ENCODE results near the gene FGFR3.

FGFR3 gene

DNA sequence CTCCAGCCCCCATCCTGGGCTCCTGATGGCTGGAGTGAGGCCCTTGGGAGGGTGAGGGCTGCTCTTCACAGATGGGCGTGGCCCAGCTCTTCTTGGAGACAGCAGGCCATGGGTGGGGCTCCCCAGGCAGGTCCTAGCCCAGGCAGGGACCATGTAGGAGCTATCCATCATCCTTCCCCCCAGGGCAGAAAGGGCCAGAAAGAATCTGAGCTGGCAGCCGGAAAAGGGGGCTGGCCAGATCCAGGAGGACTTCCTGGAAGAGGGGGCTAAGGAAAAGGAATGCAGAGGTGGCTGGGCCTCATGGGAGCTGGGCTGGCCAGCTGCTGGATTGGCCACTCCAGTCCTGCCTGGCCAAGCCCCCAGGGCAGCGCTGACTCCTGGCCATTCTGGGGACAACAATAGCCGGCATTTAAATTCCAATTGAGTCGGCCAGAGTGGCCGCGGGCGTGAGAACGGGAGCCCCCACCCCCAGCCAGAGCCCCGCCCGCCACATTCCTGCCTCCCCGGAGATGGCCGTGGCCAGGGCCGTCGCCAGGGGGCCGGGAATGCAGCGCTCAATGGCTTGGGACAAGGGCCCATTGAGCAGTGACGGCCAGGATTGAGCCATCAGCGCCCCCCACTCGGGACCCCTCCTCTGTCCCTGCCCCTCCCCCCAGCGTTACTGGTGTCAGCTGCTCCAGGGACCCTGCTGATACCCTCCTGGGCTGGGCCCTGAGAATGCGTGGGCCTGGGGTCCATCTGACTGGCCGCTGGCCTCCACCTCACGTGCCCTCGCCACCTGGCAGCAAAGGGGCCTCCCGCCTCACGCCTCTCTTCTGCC is 15.1 kb upstream of the FGFR3 start:
- TF ChIP-seq, protein P1, sequence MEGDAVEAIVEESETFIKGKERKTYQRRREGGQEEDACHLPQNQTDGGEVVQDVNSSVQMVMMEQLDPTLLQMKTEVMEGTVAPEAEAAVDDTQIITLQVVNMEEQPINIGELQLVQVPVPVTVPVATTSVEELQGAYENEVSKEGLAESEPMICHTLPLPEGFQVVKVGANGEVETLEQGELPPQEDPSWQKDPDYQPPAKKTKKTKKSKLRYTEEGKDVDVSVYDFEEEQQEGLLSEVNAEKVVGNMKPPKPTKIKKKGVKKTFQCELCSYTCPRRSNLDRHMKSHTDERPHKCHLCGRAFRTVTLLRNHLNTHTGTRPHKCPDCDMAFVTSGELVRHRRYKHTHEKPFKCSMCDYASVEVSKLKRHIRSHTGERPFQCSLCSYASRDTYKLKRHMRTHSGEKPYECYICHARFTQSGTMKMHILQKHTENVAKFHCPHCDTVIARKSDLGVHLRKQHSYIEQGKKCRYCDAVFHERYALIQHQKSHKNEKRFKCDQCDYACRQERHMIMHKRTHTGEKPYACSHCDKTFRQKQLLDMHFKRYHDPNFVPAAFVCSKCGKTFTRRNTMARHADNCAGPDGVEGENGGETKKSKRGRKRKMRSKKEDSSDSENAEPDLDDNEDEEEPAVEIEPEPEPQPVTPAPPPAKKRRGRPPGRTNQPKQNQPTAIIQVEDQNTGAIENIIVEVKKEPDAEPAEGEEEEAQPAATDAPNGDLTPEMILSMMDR (conservative IDR thresholded peaks at IDR 0.05): no peak
- H3K27ac ChIP-seq: no peak overlapping the region

DNA sequence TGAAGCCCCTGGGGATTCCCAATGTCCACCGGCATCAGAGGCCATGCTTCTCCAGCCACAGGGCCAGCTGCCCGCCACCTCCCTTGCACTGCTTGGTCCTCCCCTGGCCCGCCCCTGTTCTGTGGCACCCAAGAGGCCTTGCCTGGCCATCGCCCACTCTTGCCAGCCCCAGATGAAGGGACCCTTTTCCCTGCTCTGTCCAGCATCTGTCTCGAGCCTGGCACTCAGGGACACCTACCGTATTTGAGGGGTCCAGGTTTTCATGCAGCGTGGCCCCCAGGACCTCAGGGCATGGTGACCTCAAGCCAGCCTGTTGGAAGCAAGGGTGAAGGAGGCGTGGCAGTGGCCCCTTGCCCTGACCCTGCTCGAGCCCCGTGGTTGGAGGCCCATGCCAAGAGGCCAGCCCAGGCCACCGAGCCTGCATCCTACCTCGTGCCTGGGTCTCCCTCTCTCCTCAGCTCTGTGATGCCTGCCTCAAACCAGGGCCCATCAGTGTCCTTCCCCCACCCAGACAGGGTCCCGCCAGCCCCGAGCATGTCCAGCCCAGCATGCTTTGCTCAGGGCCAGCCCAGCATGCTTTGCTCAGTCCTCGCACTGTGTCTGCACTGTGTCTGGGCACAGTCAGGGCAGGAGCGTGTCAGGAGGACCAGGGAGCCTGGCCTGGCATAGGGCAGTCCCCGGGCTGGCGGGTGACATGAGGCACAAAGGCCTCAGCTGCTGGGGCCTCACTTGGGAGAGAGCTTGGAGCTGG is 14.3 kb upstream of the FGFR3 start:
- TF ChIP-seq, protein P1 (conservative IDR thresholded peaks at IDR 0.05): no peak
- no peak overlapping the region for H3K27ac ChIP-seq

DNA sequence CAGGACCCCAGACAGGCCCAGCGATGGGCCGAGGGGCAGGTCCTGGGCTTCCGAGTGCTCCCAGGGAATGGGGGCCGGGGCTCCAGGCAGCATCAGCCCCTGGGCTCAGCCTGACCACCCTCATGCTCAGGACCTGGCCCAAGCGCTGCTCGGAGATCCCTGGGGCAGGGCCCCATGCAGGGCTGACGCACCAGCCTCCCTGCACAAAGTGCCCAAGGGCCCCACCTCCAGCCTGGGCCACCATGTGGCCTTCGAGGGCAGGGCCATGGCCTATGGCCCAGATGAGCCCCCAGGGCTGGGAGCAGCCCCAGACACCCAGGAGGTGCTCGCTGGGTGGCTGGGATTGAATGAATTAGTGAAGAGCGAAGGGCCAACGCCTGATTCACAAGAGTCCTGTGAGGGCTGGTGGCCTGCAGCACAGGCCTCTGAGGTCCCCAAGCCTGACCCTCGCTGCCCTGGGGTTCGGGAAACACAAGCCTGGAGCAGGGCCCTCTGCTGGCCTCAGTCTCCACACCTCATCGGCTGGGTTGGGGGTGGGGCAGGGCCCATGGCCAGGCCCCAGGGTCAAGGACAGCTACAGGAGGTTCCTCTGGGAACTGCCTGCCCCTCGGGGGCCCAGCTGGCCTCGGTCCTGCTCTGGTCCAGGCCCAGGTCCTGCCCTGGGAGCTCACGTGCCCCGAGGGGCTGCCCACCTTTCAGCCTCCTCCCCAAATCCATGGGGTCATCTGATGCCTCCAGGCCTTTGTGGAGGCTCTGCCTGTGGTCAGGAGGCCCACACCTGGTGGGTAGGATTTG is 13.3 kb upstream of the FGFR3 start:
- no peak overlapping the region for H3K27ac ChIP-seq
- TF ChIP-seq, protein P1 (conservative IDR thresholded peaks at IDR 0.05): no peak

- TF ChIP-seq, protein P1 (conservative IDR thresholded peaks at IDR 0.05): no peak
- no peak overlapping the region for H3K27ac ChIP-seq
These were observed 12.7 kb upstream of the FGFR3 start for GRCh38 chr4:1780435-1780834.

GRCh38 chr4:1783015-1783414 is 10.1 kb upstream of the FGFR3 start:
- no peak overlapping the region for H3K27ac ChIP-seq
- TF ChIP-seq, protein P1 (conservative IDR thresholded peaks at IDR 0.05): no peak

DNA sequence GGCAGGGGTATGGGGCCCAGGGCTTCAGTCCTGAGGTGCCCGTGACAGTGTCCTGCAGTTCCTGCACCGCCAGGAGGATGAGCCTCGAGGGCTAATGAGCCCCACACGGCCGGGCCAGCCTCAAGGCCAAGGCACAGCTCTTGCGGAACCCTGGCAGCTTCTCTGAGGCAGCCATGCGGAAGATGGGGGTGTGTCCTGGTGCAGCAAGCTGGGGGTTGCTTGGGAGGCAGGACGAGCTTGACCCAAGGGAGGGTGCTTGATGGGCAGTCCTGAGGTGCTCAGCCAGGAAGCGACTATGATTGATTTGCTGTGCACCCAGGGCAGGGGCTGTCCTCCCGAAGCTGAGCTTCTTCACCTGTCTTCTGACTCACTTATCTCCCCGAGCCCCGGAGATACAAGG is 9.1 kb upstream of the FGFR3 start:
- no peak overlapping the region for H3K27ac ChIP-seq
- TF ChIP-seq, protein P1 (conservative IDR thresholded peaks at IDR 0.05): no peak

DNA sequence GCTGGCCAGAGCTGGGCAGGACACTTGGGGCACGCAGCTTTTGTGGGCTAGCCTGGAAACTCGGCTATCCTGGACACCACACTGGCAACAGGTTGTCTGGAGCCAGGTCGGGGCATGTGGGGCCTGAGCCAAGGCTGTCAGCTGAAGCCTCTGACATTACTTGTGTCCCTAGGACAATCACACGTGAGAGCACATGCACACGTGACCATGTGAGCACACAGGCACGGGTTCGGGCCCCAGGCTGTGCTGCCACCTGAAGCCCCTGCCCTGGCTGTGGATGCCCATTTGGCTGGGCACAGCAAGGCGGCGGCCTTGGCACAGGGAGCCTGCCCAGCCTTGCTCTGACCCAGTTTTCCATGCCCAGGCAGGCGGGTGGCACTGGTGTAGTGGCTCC is 8.7 kb upstream of the FGFR3 start:
- TF ChIP-seq, protein P1 (conservative IDR thresholded peaks at IDR 0.05): no peak
- H3K27ac ChIP-seq: no peak overlapping the region

Data from VCaP (cell line).